Stimulated activated CD4-positive, alpha-beta T cell treated with anti-CD3 and anti-CD28 coated beads, Interleukin-4, amount 100 ng/mL, for 24 hours (primary cell): ENCODE results near the gene SCG5.
"Not testable (repeated sequence)": the region's sequence is repeated elsewhere in the genome, so short reads cannot be mapped to it uniquely, and the experiment has no call there.

ENCODE experiments used
- DNase-seq: peaks from one replicate; pipeline ENCODE4 v3.0.0-alpha.2; 2020

The SCG5 gene, protein sequence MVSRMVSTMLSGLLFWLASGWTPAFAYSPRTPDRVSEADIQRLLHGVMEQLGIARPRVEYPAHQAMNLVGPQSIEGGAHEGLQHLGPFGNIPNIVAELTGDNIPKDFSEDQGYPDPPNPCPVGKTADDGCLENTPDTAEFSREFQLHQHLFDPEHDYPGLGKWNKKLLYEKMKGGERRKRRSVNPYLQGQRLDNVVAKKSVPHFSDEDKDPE

DNA sequence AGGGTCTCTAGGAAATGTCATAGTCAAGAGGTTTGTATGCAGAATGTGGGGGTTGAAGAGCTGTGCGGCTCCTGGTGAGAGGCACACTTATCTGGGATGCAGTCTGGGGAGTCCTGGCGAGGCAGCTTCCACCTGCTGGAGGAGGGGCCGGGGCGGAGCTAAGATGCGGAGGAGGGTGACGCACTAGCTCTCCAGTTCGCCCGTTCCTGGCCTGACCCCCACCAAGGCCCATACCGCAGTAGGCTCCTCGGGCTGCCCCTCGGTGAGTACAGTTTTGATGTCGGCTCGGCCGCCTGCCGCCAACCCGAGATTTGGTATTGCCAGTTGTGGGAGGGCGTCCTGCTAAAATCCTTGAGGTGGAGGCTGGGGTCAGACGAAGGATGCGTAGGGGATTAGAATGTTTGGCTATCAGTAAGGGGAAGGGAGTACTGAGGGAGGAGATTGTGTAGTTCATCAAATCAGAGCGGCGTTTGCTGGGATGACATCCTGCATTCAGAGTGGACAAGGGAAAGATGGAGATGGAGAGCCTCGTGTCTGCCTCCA is at the start of gene SCG5:
SCG5 (plus strand) TSS at position 194 of the 543 bp plus-strand sequence. CDS start 1,883 bp downstream, outside the sequence.
- no peak for DNase-seq

DNA sequence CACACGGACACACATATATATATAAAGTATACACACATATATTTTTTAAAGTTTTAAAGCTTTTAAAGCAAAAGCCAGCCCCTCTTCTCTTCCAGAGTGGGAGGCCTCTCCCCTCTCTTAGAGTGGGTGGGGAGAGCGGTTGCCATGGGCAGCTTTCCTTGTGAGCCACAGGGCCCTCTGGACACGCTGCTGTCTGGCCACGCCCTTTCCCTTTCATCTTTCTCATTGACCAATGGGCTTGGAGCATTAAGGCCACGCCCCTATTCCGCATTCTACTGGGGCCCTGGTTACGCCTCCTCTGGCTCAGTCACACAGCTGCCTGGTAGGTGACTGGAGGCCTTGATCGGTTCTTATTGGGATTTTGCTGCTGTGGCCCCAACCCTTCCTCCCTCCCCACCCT is 48.4 kb upstream of the SCG5 start, which contains the start of gene GOLGA8N:
GOLGA8N (plus strand) TSS at position 306 of the 400 bp plus-strand sequence.
- not testable (repeated sequence) for DNase-seq

DNA sequence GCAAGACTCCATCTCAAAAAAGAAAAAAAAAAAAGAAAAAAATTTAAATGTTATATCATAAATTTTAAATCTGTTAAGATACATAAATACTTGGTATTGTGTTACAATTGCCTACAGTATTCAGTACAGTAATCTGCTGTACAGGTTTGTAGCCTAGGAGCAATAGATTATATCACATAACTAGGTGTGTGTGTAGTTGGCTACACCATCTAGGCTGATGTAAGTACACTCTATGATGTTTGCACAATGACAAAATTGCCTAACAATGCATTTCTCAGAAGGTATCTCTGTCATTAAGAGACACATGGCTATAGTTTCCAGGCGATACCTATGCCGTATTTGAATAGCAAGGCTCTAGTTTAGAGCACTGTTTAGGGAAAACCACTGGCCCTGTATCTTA is 32.0 kb upstream of the SCG5 start:
- not testable (repeated sequence) for DNase-seq

DNA sequence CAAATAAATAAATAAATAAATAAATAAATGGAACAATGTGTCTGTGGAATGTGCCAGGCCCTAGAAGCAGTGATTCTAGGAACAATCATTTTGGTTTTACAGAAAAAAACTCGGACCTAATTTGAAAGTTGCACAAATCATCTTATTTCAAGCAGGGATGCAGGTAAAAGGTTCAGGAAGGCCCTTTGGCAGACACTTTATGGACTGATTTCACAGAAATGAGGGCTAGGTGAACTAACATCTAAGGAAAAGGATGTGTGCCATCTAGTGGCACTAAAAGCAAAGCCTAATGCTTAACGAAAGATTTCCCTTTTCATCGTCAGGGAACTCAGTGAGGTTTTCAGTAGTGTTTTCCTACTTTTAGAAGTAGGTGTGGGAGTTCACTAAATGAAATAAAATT is 30.8 kb upstream of the SCG5 start:
- not testable (repeated sequence) for DNase-seq

DNA sequence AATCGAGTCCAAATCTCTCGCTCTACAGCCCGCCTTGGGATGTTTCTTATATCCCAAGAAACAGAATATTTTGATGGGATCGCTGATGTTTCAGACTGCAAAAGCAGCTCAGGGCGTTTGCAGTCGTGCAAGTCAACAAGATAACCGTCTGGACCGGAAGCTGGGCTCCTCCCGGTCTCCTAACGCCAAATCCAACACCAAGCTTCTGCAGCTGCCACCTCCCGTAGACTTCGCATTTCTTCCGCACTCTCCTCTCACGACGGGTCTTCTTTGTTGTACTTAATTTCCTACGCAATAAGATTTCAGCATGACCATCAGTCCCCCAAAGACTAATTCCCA is 26.8 kb upstream of the SCG5 start:
- not testable (repeated sequence) for DNase-seq

DNA sequence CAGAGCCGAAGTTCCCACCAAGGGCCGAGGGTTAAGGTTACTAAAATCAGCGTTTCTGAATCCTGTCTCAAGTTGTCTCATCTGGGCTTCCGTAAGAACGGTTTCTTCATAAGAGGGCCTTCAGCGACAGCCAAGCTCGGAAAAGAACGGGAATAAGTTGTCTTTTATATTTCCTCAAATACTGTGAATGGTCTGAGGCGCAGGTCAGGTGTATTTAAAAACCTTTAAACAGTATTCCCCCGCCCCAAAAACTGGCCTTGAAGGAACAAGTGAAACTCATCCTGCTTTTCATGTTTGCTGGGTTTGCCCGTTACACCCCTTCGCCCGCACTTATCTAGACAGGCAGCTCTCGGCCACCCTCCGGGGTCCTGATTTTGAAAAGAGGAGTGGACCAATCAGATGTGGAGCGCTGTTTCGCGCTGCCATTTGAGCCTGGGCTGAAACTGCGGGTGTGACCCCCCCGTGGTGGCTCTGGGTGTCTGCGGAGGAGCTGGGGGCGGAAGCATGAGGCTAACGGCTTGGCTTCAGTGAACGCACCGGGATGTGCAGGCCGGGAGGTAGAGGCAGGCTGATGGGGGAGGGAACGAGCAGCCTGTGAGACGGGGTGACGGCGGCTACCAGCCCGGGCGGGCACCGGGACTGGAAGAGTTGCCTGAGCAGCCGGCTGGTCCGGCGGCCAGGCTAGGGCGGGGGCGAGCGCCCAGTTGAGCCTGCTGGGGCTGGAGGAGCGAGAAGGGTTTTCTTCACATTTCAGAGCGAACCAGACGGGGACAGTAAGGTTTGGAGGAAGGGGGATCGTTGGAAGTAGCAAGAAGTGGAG is 26.2 kb upstream of the SCG5 start, which contains the start of gene ARHGAP11A:
ARHGAP11A (plus strand) TSS at position 454 of the 820 bp plus-strand sequence. CDS start 708 bp downstream, outside the sequence.
- DNase-seq = peak; percentile 82

DNA sequence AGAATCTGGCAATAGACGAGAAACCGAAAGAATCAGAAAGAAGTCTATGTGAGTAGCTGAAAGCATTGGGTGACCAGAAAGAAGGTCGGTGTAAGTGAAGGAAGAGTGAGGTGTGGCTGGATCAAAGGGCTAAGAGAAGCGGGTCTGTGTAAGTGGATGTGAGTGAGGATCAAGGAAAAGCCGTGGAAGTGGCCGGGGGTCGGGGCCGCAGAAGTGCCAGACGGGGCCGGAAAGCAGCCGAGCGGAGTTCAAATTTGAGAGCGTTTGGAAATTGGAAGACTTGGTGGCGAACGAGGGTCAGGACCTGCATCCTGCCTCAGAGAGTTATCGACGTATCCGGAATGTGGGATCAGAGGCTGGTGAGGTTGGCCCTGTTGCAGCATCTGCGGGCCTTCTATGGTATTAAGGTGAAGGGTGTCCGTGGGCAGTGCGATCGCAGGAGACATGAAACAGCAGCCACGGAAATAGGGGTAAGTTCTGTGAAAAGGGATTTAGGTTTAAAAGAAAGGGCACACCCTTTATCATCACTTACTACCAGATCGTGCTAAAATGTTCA is 25.6 kb upstream of the SCG5 start:
- DNase-seq = not testable (repeated sequence)

DNA sequence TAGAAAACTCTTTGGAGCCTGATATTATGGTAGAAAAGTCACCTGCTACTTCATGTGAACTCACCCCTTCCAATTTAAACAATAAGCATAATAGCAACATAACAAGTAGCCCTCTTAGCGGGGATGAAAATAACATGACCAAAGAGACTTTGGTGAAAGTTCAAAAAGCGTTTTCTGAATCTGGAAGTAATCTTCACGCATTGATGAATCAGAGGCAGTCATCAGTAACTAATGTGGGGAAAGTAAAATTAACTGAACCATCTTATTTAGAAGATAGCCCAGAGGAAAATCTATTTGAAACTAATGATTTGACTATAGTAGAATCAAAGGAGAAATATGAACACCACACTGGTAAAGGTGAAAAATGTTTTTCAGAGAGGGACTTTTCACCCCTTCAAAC is 5.1 kb upstream of the SCG5 start:
- DNase-seq = no peak

DNA sequence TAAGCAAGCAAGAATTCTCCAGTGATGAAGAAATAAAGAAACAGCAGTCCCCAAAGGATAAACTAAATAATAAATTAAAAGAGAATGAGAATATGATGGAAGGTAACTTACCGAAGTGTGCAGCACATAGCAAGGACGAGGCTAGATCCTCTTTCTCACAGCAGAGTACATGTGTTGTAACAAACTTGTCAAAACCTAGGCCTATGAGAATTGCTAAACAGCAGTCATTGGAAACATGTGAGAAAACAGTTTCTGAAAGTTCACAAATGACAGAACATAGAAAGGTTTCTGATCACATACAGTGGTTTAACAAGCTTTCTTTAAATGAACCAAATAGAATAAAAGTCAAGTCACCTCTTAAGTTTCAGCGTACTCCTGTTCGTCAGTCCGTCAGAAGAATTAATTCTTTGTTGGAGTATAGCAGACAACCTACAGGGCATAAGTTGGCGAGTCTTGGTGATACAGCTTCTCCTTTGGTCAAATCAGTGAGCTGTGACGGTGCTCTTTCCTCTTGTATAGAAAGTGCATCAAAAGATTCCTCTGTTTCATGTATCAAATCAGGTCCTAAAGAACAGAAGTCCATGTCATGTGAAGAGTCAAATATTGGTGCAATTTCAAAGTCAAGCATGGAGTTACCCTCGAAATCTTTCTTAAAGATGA is 4.5 kb upstream of the SCG5 start:
- DNase-seq = no peak

DNA sequence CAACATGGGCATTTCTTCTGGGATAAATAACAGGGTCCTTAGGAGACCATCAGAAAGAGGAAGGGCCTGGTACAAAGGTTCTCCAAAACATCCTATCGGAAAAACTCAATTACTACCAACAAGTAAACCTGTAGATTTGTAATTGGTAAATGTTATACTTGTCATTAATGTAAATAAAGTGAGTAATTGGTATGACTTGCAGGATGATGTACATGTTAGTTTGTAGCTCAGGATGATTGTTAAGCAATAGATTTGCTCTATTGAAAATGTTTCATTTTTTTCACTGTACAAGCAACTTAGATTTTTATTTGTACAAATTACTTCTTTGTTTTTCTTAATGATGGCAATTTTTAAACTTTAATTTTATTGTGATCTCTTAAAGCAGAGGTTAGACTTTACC is 3.8 kb upstream of the SCG5 start:
- no peak for DNase-seq

DNA sequence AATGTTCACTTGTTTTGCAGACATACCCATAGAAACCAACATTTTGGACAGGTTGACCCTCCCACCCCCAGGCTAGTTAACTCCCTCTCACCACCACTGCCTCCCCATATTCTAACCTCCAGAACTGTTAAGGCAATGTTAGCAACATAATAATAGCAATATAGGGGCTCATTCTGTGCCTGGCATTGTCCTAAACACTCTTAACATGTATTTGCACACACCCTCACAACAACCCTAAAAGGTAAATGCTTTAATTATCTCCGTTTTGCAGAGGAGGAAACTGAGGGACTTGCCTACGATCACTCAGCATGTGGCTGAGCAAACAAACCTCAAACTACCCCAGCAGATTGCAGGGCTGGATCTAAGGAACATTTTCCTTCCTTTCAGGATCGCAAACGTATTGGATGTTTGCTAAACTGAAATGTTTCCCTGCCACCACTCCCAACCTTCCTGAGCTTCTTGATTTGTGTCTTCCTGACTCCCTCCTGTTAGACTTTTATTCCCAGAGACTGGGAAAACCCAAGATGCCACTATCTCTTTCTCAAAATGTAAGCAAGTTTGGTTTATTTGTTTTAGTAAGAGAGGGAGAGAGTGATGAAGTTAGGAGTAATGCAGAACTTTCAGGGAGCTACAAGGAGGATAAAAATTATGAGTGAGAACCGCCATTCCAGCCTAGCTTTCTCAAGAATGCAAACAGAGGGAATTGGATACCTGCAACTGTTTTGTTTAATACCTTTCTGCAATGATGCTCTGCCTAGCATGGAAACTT is 1.3 kb downstream of the SCG5 start:
- DNase-seq = no peak

DNA sequence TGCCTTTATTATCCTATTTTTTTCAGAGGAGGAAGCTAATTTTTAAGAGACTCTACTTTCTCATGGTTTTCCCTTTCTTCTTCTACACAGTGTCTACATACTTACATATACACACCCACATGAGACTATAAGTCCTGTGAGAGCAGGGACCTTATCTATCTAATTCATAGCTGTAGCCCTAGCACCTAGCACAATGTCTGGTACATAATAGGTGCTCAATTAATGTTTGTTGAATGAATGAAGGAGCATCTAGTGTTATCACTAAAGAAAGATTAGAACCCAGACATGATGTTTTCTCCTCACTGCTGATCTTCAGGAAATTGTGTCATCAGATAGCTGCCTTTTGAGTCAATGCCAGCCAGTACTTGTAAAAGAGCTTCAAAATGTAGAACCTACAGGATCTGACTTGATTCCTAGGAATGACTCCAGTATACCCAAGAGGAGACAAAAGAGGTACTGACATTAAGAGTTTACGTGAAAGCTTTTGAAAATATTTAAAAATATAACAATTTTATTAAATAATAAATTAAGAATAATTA is 2.5 kb downstream of the SCG5 start:
- no peak for DNase-seq

DNA sequence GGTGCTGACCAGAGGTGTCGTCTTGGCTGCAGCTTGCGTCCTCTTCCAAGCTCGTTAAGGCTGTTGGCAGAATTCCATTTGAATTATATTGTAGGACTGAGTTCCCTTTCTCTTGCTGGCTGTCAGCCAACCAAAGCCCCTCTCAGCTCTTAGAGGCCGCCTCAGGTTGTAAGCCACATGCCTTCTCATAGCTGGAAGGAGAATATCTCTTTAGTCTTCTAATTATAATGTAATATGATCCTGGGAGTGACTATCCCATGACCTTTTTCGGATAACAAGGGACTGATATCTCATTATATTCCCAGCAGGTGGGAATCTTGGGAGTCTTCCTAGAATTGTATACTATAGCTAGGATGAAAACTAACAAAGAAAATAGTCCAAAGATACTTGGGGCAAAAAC is 4.8 kb downstream of the SCG5 start:
- DNase-seq = no peak

DNA sequence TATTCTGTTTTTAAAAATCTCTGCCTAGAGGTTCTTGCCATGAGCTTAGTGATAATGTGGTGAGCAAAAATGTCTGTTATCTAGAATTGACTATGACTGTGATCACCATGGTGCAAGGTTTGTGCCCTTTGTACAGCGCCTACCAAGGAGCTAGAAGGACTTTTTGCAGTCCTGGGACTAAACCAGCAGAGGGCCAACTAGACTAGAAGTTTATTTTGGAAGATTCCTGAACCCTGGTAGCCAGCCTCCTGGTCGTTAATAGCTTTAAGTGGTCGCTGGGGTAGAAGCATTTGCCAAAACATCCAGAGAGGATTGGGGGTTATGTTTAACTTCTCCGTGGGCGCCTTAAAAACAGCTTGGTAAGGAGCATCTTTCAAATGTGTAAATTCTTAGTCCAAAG is 7.8 kb downstream of the SCG5 start:
- no peak for DNase-seq

DNA sequence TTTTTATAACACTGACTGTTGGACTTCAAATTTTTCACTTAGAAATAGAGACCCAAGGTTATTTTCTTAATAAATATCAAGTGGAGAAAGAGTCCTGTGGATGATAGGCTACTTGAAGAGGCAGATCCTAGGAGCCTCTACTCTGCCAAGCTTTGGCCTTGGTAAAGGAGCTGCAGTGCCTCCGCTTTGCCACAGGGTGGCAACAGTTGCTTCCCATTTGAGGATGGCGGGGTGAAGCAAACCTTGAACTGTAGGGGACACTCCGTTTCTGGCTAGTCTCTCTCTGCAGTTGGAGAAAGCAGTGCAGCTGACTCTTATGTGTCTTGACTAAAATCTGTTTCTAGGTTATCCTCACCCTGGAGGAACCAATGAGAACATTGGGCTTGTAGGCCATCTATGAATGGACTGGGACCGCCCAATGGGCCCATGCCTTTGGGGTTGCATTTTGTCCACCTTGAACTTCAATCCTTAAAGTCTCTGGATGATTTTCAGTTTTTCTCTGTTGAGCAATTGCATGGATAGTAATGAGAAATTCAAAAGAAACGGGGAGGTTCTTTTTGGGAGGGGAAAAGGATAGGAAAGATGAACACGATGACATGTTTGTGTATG is 9.8 kb downstream of the SCG5 start:
- peak; percentile 41 for DNase-seq

DNA sequence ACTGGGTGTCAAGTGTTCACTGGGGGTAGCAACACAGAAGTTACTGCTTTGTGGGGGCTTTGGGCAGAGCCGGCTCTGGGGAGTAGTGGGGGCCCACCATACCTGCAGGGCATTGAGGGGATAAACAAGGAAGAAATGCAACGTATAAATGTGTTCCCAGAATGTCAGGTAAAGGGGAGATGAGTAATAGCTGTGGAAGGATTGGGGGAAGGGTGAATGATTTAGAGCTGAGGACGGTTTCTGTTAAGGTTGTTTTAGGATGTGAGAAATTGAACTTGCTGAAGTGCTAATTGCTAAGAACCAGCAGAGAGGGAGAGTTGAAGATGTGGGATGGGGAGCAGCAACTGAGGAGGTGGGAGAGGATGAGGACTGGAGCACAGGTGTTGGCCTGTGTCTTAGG is 10.7 kb downstream of the SCG5 start:
- DNase-seq = no peak

DNA sequence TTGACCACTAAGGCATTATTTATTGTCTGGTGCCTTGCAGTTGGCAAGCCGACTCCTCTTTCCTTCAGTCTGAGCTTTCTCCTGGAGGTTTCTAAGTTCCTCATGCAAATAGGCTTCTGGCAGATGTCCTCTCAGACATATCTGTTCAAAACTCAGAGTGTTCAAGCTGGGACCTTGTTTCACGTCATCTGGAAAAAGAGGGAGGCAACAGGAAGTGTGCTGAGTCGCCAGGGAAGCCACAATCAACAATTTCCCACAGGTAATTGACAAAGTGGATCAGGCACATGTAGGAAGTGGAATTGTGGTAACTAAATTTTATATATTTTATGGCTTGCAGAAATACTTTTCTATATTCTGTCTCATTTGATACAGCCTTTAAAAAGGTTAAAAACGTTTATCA is 14.6 kb downstream of the SCG5 start:
- no peak for DNase-seq

DNA sequence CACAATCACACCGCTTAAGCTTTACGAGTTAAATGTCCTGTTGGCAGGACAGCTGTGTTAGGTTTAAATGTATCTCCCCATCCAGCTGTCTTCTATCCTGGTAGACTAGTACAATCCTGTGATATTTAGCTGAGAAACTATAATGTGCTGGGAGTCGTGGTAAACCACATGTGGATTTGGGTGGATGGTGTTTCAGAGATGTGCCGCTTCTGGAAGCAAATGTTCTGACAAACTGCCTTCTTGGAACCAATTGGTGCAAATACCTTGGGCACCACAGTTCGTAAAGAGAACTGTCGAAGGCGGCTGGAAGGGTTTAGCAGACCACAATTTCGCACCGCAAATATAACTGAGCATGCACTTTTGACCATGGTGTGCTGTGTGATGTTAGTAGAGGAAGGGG is 15.0 kb downstream of the SCG5 start:
- DNase-seq = no peak

DNA sequence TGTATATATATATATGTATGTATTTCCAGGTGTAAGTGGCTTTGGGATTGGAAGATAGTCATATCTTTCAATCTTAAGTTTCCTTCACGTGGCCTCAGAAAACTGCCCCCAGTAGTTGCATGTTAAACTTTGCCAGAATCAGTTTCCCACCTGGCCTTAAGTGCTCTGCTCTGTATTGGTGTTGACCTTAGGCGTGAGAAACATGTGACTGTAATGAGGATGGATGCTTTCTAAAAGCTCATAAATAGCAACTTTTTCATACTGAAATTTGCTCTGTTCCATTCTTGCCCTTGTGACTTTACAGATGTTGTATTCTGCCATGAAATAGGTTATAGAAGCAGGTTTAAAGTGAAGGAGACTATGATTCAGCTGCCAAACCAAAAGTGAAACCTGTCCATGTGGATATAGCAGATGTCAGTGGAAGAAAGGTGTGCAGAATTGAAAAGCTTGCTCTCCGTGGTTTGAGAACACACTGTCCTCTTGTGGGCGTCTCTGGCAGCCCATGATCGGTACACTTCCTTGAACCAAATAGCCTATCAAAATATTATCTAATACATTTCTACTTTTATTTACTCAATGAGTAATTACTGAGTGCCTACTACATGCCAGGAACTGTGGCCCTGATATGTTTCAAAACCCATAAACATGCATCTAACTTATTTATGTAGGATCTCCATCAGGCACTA is 15.8 kb downstream of the SCG5 start:
- no peak for DNase-seq

DNA sequence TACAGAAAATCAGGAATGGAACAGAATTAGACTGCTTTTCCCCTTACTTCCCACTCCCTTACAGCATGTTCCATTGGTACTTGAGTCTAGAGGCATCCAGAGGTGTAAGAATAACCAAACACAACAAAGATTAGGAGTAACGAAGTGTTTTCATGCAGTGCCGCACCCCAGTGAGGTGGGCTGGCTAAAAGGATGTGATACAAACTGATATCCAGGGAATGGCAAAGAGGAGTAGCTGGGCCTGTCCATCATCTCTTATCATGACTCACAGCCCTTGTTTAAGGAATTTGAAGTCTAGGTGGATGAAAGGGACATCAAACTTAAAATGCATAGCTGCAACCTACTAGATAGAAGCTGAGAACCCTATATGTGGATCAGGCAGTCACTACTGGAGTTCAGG is 16.4 kb downstream of the SCG5 start:
- DNase-seq = no peak
